HUES48 (cell line): ENCODE results near the gene AJAP1.

Experiments used
- H3K27ac ChIP-seq: one replicate; pipeline ENCODE4 v1.7.0; 2013; ENCODE audit warnings: low read depth, low read length, inconsistent platforms
- H3K27me3 ChIP-seq: 2 replicates; pipeline ENCODE4 v1.6.1; 2013; ENCODE audit warnings: mild to moderate bottlenecking, low read length; ENCODE audit not compliant: control insufficient read depth, insufficient read depth
- H3K36me3 ChIP-seq: 2 replicates; pipeline ENCODE4 v1.6.1; 2013; ENCODE audit warnings: low read length; ENCODE audit not compliant: control insufficient read depth, insufficient read depth
- H3K4me1 ChIP-seq: 2 replicates; pipeline ENCODE4 v1.6.1; 2013; ENCODE audit warnings: mild to moderate bottlenecking, low read length; ENCODE audit not compliant: control insufficient read depth, insufficient read depth
- H3K4me3 ChIP-seq: 2 replicates; pipeline ENCODE4 v1.5.1; 2013; ENCODE audit warnings: mild to moderate bottlenecking, low read depth, low read length
- H3K9ac ChIP-seq: 2 replicates; pipeline ENCODE4 v1.6.1; 2013; ENCODE audit warnings: mild to moderate bottlenecking, low read depth, low read length, moderate library complexity
- H3K9me3 ChIP-seq: 2 replicates; pipeline ENCODE4 v1.6.1; 2013; ENCODE audit warnings: low read length; ENCODE audit not compliant: control insufficient read depth, insufficient read depth

AJAP1 gene

DNA sequence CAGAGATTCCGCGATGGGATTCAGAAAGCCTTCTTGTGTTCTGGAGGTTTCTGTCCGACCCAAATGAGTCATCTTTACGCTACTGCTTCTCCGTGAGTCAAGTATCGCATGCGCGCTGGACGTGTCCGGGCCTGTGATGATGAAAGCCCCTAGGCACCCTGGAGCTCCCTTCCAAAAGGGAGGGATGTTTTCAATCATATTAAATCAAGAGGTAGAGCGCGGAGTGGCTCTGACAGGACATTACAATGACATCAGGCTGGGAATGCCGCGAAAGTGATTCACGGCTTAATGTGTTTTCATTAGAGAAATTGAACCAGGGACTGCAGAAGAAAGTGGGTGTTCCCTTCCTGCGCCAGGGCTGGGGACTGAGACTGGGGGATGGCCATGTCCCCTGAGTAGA, 48.5 kb downstream of the AJAP1 start:
- Histone ChIP-seq H3K27me3 (no peaks in the 10 kb centered on the region), H3K9ac (no peak overlapping the region), H3K9me3 (no peaks in the 10 kb centered on the region), H3K4me1 (no peaks in the 10 kb centered on the region), H3K36me3 (no peaks in the 10 kb centered on the region), H3K27ac (no peak overlapping the region), H3K4me3 (no peak overlapping the region)

- no peak overlapping the region for H3K4me3 ChIP-seq
- H3K27ac ChIP-seq: no peak overlapping the region
- 0 out of 2 replicates have a peak, but pooled peaks cover 4% of the 10 kb centered on the region for H3K4me1 ChIP-seq
- no peaks in the 10 kb centered on the region for H3K36me3 ChIP-seq
- H3K9me3 ChIP-seq: no peaks in the 10 kb centered on the region
- H3K9ac ChIP-seq: no peak overlapping the region
- H3K27me3 ChIP-seq: no peaks in the 10 kb centered on the region
These were observed 49.2 kb downstream of the AJAP1 start for GRCh38 chr1:4703646-4704045.

DNA sequence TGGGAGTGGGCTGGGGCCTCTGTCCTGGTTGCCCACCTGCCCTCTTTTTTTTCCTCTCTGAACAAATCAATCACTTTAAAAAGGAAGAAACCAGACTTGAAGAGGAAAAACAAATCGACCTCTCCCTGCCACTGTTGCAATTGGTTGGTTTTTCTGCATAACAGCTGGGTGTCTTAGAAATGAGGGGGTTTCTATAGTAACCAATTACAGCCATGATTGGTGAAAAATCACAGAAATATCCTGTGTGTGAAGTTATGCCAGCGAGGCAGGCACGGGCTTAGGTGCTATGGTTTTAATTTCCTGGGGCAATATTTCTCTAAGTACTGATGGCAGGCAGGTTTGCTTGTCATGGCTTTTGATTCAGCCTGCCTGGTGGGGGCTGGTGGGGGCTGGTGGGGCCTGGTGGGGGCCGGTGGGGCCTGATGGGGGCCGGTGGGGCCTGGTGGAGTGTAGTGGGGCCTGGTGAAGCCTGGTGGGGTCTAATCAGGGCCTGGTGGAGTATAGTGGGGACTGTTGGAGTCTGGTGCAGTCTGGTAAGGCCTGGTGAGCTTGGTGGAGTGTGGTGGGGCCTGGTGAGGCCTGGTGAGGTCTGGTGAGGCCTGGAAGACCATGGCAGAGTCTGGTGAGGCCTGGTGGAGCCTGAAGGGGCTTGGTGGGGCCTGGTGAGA, 54.6 kb downstream of the AJAP1 start:
- Histone ChIP-seq H3K9me3 (no peaks in the 10 kb centered on the region), H3K9ac (no peak overlapping the region), H3K36me3 (no peaks in the 10 kb centered on the region), H3K4me3 (no peak overlapping the region), H3K27me3 (peaks cover 7% of the 10 kb centered on the region), H3K27ac (no peak overlapping the region), H3K4me1 (peaks cover 32% of the 10 kb centered on the region)

GRCh38 chr1:4709641-4710040, 55.2 kb downstream of the AJAP1 start:
- no peak overlapping the region for H3K4me3 ChIP-seq
- H3K9me3 ChIP-seq: no peaks in the 10 kb centered on the region
- peaks cover 32% of the 10 kb centered on the region for H3K4me1 ChIP-seq
- H3K9ac ChIP-seq: no peak overlapping the region
- peaks cover 7% of the 10 kb centered on the region for H3K27me3 ChIP-seq
- H3K27ac ChIP-seq: no peak overlapping the region
- no peaks in the 10 kb centered on the region for H3K36me3 ChIP-seq

DNA sequence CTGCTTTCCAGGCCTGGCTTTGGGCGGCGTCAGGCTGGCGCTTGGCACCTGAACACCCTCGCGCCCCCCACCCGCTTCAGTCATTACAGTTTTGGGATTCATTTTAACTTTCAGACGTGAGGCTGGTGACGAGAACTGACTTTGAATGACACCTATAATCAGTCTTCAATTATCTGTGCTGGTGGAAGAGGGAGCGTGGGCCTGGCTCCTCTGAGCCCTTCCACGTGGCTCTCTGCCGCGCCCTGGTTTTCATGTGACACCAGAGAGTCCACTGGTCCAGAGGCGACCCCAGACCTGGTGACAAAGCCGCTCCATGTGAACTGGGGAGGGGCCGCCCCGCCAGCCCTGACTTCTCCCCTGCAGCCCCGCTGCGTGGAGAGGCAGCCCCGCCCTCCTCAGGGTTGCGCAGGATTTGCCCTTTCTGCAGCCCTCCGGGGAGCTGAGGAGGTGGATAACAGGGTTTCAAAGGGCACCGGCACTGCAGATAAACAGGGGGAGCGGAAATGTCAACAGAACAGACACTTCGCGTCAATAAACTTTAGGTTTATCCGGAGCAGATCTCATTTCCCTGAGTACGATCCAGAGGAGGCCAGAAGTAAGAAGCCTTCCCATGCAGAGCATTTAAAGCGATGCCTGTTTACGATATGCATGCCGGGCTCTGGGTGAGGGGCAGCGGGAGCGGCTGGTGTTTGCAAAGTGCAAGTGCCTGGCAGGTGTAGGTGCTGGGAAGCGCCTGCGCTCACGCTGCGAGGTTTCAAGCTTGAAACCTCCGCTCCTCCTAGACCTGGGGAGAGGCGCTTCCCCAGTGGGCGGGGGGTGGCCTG, 56.4 kb downstream of the AJAP1 start:
- Histone ChIP-seq H3K9ac (no peak overlapping the region), H3K27ac (peak overlapping the region; percentile 5), H3K9me3 (no peaks in the 10 kb centered on the region), H3K4me3 (peak overlapping the region; percentile 48), H3K4me1 (peaks cover 36% of the 10 kb centered on the region), H3K27me3 (peaks cover 7% of the 10 kb centered on the region), H3K36me3 (no peaks in the 10 kb centered on the region)

DNA sequence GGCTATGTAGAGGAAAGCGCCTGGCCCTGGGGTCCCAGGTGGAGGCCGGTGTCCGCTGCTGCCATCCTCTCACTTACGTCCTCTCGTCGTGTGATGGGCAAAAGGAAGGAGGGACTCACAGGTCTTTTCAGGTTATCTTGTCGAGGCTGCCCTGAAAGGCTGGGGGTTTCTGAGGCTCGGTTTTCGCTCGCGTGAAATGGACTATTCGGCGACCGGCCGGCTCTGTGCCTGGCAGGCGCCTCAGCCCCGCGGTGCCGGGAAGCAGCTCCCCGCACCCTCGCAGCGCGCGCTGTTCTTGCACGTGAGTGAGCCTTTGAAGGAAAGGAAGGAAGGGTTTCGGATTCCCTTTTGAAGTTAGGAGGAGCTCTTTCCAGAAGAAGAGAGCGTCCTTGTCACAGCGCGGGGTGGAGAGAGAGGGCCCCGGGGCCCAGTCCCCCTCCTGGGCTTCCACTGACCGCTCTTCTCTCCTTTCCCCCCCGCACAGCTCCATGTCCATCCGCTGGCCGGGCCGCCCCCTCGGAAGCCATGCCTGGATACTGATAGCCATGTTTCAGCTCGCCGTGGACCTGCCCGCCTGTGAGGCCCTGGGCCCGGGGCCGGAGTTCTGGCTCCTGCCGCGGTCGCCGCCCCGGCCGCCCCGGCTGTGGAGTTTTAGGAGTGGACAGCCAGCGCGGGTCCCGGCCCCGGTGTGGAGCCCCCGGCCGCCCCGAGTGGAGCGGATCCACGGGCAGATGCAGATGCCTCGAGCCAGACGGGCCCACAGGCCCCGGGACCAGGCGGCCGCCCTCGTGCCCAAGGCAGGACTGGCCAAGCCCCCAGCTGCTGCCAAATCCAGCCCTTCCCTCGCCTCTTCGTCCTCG, 57.2 kb downstream of the AJAP1 start:
- Histone ChIP-seq H3K27me3 (peaks cover 7% of the 10 kb centered on the region), H3K27ac (no peak overlapping the region), H3K4me1 (peaks cover 36% of the 10 kb centered on the region), H3K9ac (no peak overlapping the region), H3K9me3 (no peaks in the 10 kb centered on the region), H3K36me3 (no peaks in the 10 kb centered on the region), H3K4me3 (peak overlapping the region; percentile 48)

DNA sequence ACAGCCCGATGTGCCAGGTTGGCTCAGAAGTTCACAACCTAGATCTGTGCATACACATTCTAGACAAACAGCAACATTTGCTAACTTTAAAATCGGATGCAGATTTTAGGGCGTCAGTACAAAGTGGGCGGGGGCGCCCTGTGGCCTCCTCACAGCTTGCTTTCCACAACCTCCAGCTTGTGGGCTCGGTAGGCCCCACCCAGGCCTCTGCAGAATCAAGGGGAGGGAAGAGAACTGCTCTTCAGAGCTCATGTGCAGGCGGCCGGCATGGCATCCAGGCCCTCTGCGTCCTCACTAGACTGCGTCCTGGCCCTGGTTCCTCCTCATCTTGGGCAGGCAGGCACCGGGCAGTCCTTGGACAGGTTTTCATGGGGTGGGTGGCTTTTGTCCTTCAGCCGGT, 59.3 kb downstream of the AJAP1 start:
- Histone ChIP-seq H3K4me3 (no peak overlapping the region), H3K4me1 (peaks cover 32% of the 10 kb centered on the region), H3K36me3 (no peaks in the 10 kb centered on the region), H3K27ac (no peak overlapping the region), H3K27me3 (peaks cover 7% of the 10 kb centered on the region), H3K9ac (no peak overlapping the region), H3K9me3 (no peaks in the 10 kb centered on the region)

- peaks cover 4% of the 10 kb centered on the region; the same call in 1 of the 2 replicates for H3K27me3 ChIP-seq
- H3K4me3 ChIP-seq: no peak overlapping the region
- no peaks in the 10 kb centered on the region for H3K36me3 ChIP-seq
These were observed 62.0 kb downstream of the AJAP1 start for GRCh38 chr1:4716406-4716805.

DNA sequence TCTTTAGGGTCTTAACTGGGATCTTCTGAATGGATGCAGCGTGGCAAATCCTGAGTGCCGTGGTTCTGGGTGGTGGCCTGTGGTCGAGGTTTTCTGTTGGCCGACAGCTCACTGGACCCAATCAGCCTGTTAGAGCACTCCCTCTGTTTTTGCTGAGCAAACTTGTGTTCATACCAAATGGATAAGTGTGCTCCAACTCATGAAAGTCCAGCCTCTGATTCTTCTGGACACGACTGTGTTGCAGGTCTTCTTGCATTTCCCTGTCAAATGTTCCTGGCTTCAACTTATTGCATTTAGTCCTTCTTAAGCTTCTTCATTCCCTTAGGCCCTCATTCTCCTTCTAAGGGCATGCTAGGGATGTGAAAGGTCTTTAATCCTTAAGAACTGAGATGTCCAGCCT, 63.7 kb downstream of the AJAP1 start:
- no peaks in the 10 kb centered on the region for H3K27me3 ChIP-seq
- H3K27ac ChIP-seq: no peak overlapping the region
- H3K9me3 ChIP-seq: no peaks in the 10 kb centered on the region
- no peak overlapping the region for H3K4me3 ChIP-seq
- H3K4me1 ChIP-seq: 0 out of 2 replicates have a peak, but pooled peaks cover 4% of the 10 kb centered on the region
- H3K9ac ChIP-seq: no peak overlapping the region
- no peaks in the 10 kb centered on the region for H3K36me3 ChIP-seq

More at GRCh38 chr1:4716406-4716805, 62.0 kb downstream of the AJAP1 start:
- Histone ChIP-seq H3K9ac (no peak overlapping the region), H3K4me1 (peaks cover 7% of the 10 kb centered on the region; the same call in 1 of the 2 replicates), H3K27ac (no peak overlapping the region), H3K9me3 (no peaks in the 10 kb centered on the region)

DNA sequence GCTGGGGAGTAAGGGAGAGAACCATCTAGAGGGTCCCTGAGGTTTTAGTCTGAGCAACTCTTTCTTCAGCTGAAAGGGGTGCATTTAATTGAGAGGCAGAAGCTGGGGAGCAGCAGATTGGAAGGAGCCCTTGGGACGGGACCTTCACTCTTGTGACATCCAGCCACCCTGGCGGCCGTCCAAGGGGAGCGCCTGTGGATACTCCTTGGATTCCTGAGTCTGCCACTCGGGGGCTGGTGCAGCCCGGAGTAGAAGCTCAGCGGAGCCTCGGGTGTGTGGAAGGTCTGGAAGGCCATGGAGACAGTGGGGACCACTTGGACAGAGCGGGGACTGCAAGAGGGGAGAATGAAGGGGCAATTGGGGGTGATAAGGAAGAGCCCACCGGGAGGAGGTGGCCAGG, 68.7 kb downstream of the AJAP1 start:
- Histone ChIP-seq H3K4me3 (no peak overlapping the region), H3K36me3 (no peaks in the 10 kb centered on the region), H3K4me1 (no peaks in the 10 kb centered on the region), H3K9me3 (no peaks in the 10 kb centered on the region), H3K9ac (no peak overlapping the region), H3K27ac (no peak overlapping the region), H3K27me3 (no peaks in the 10 kb centered on the region)
